Measurements from ENCODE around the gene TREX2. TPM values are rescaled to one million over a fixed set of nuclear protein-coding genes. Genes with fewer than 3 reads are reported as not detected.

TREX2 gene
- polyA plus RNA-seq, 1 of the 3 experiments (the other 2 are of a cell fraction): 0.76 TPM

GRCh38 chrX:153401133-153401764 lies 44.6 kb downstream of the TREX2 start, which contains the start of gene PNMA6E:
TSS of gene PNMA6E (minus strand) at chrX:153401350. CDS start at chrX:153398849, 2,501 bp downstream.
- CTCF ChIA-PET: interaction anchor here (1.7 kb wide), 1 partner anchor 37 kb away, joined by 4 read pairs; no protein-coding TSS in a partner anchor
- Histone ChIP-seq H3K27me3 (ENCODE audit: insufficient read depth) (peaks cover 40% of the 10 kb centered on the region), H3K9ac (no peak within 1 kb of the TSS), H3K4me1 (ENCODE audit: control insufficient read depth in 1 of 2, insufficient read depth in 2 of 2, low read depth in 1 of 2, low read length in 1 of 2) (no peaks in the 10 kb centered on the region), H3K36me3 (replicated peaks in 1 of 2; ENCODE audit: control insufficient read depth in 1 of 2, insufficient read depth in 2 of 2, low read length in 1 of 2) (no peaks in the 10 kb centered on the region), H2AFZ (ENCODE audit: low read depth) (no peak within 1 kb of the TSS), H3K4me2 (no peak within 1 kb of the TSS), H3K9me3 (no peaks in the 10 kb centered on the region), H3K27ac (ENCODE audit: low read depth in 2 of 2, low read length in 1 of 2) (no peak within 1 kb of the TSS), H3K9me2 (no peaks in the 10 kb centered on the region), H4K20me1 (ENCODE audit: insufficient read depth) (no peaks in the 10 kb centered on the region), H3K4me3 (ENCODE audit: low read depth in 2 of 2, low read length in 1 of 2) (peak within 1 kb of the TSS in 1 of 2 experiments; percentile 33; a peak in 1 of 4 replicates), H3K79me2 (ENCODE audit: insufficient read depth) (no peaks in the 10 kb centered on the region), H3F3A (replicated peaks; ENCODE audit: insufficient read depth) (peaks cover 2% of the 10 kb centered on the region)
- POLR2A ChIA-PET: no interaction called here
- WGBS (ENCODE audit: low lambda C conversion rate): 68% methylated on average over 18 of the region's 29 CpGs
- TF ChIP-seq CHD2 (IDR thresholded peaks at IDR 0.05; ENCODE audit: low read length, partially characterized antibody) (no peak), NFIC (IDR thresholded peaks at IDR 0.05; ENCODE audit: borderline replicate concordance) (no peak), TAF1 (IDR thresholded peaks at IDR 0.05; ENCODE audit: borderline replicate concordance, low read depth, low read length) (no peak), SMC3 (IDR thresholded peaks at IDR 0.05; ENCODE audit: low read depth, low read length) (no peak)
- DNase-seq: no peak

- 52% methylated on average over 42 of the region's 60 CpGs for WGBS (ENCODE audit: low lambda C conversion rate)
- peak overlapping the region in 1 of 2 experiments; percentile 33; a peak in 1 of 4 replicates for H3K4me3 ChIP-seq (ENCODE audit: low read depth in 2 of 2, low read length in 1 of 2)
- H3K4me1 ChIP-seq (ENCODE audit: control insufficient read depth in 1 of 2, insufficient read depth in 2 of 2, low read depth in 1 of 2, low read length in 1 of 2): no peaks in the 10 kb centered on the region
- H3F3A ChIP-seq (replicated peaks; ENCODE audit: insufficient read depth): peaks cover 2% of the 10 kb centered on the region
- no peak overlapping the region for H3K9ac ChIP-seq
- CTCF ChIA-PET: interaction anchor here (0.6 to 1.7 kb wide), 4 partner anchors 8 to 38 kb away, joined by 3 to 7 read pairs (median 4); partner anchors contain the start of gene ZFP92
- POLR2A ChIA-PET: no interaction called here
- H2AFZ ChIP-seq (ENCODE audit: low read depth): no peak overlapping the region
- H4K20me1 ChIP-seq (ENCODE audit: insufficient read depth): no peaks in the 10 kb centered on the region
- DNase-seq: peak; percentile 88
- no peaks in the 10 kb centered on the region for H3K79me2 ChIP-seq (ENCODE audit: insufficient read depth)
- peaks cover 32% of the 10 kb centered on the region for H3K27me3 ChIP-seq (ENCODE audit: insufficient read depth)
- TF ChIP-seq RXRA (IDR thresholded peaks at IDR 0.05; ENCODE audit: borderline replicate concordance, low read depth): no peak
- TF ChIP-seq RAD21 (IDR thresholded peaks at IDR 0.05; ENCODE audit: low read length): peak; percentile 39
- no peak for TF ChIP-seq EP300 (IDR thresholded peaks at IDR 0.05; ENCODE audit: borderline replicate concordance in 1 of 2, low read depth in 1 of 2, low read length in 1 of 2)
- no peak for TF ChIP-seq FOSL2 (IDR thresholded peaks at IDR 0.05; ENCODE audit: borderline replicate concordance, low read depth)
- TF ChIP-seq EZH2phosphoT487 (IDR thresholded peaks at IDR 0.05; ENCODE audit: borderline replicate concordance, low read depth): no peak
- TF ChIP-seq FOXJ3 (CRISPR knock-in tag; IDR thresholded peaks at IDR 0.05): no peak
- TF ChIP-seq PBX3 (IDR thresholded peaks at IDR 0.05): no peak
- peak; percentile 41 for TF ChIP-seq SMC3 (IDR thresholded peaks at IDR 0.05; ENCODE audit: low read depth, low read length)
- TF ChIP-seq JUND (IDR thresholded peaks at IDR 0.05): no peak
- TF ChIP-seq POLR2AphosphoS5 (IDR thresholded peaks at IDR 0.05; ENCODE audit: low read depth, low read length): no peak
- TF ChIP-seq ZBTB33 (IDR thresholded peaks at IDR 0.05; ENCODE audit: borderline replicate concordance, low read depth): no peak
- TF ChIP-seq CTCF (IDR thresholded peaks at IDR 0.05): peak; percentile 76
- no peaks in the 10 kb centered on the region for H3K36me3 ChIP-seq (replicated peaks in 1 of 2; ENCODE audit: control insufficient read depth in 1 of 2, insufficient read depth in 2 of 2, low read length in 1 of 2)
- H3K4me2 ChIP-seq: no peak overlapping the region
- no peaks in the 10 kb centered on the region for H3K9me3 ChIP-seq
- H3K27ac ChIP-seq (ENCODE audit: low read depth in 2 of 2, low read length in 1 of 2): no peak overlapping the region
- H3K9me2 ChIP-seq: no peaks in the 10 kb centered on the region
Observed at GRCh38 chrX:153400146-153401132, 45.4 kb downstream of the TREX2 start.
